GM23338 (cell line): ENCODE measurements around the gene AANAT. TPM values are rescaled to one million over a fixed set of nuclear protein-coding genes. Genes with fewer than 3 reads are reported as not detected.

Experiments used
- ATAC-seq: fragments of 200-7000 bp; cut with Tn5 transposase; 3 replicates; pipeline ENCODE4 v1.9.1; 2020
- DNase-seq: peaks from one replicate; pipeline ENCODE4 v3.0.0-alpha.2; 2015; ENCODE audit warnings: low spot score
- H2AFZ ChIP-seq: fragments of 200-600 bp; sonication (generic); 2 replicates; pipeline ENCODE4 v1.8.0; 2016; ENCODE audit warnings: antibody characterized with exemption, mild to moderate bottlenecking, moderate library complexity
- H3F3A ChIP-seq: fragments of 200-600 bp; sonication (generic); replicated peaks from 2 replicates; pipeline ENCODE4 v1.8.0; 2017; ENCODE audit warnings: antibody characterized with exemption, mixed run types, low read depth
- H3K27ac ChIP-seq: fragments of 200-600 bp; sonication (generic); 2 replicates; pipeline ENCODE4 v1.6.1; 2016; ENCODE audit warnings: low read depth
- H3K27me3 ChIP-seq: fragments of 200-600 bp; sonication (generic); 2 replicates; pipeline ENCODE4 v1.8.0; 2016; ENCODE audit warnings: mild to moderate bottlenecking, mixed run types, moderate library complexity; ENCODE audit not compliant: insufficient read depth
- H3K36me3 ChIP-seq: fragments of 200-600 bp; sonication (generic); 2 replicates; pipeline ENCODE4 v1.8.0; 2016; ENCODE audit warnings: mild to moderate bottlenecking; ENCODE audit not compliant: insufficient read depth
- H3K4me1 ChIP-seq: fragments of 200-600 bp; sonication (generic); 2 replicates; pipeline ENCODE4 v1.8.0; 2016; ENCODE audit warnings: mild to moderate bottlenecking, moderate library complexity; ENCODE audit not compliant: insufficient read depth
- H3K4me2 ChIP-seq: fragments of 200-600 bp; sonication (generic); 2 replicates; pipeline ENCODE4 v1.7.1; 2017; ENCODE audit warnings: mixed run types
- H3K4me3 ChIP-seq: fragments of 200-600 bp; sonication (generic); 2 replicates; pipeline ENCODE4 v1.6.1; 2016; ENCODE audit warnings: mixed run types
- H3K79me2 ChIP-seq: fragments of 200-600 bp; sonication (generic); replicated peaks from 2 replicates; pipeline ENCODE4 v1.8.0; 2017; ENCODE audit warnings: mild to moderate bottlenecking; ENCODE audit not compliant: insufficient read depth
- H3K9me2 ChIP-seq: fragments of 200-600 bp; sonication (generic); 2 replicates; pipeline ENCODE4 v1.8.0; 2017; ENCODE audit not compliant: insufficient read depth
- H4K20me1 ChIP-seq: fragments of 200-600 bp; sonication (generic); replicated peaks from 2 replicates; pipeline ENCODE4 v1.8.0; 2017; ENCODE audit warnings: mild to moderate bottlenecking; ENCODE audit not compliant: insufficient read depth
- H3K27ac Mint-ChIP-seq: 2 replicates; pipeline ENCODE4 v1.8.0; 2020; ENCODE audit warnings: inconsistent platforms, mild to moderate bottlenecking, moderate library complexity, mixed read lengths
- H3K27me3 Mint-ChIP-seq: 3 replicates; pipeline ENCODE4 v1.8.0; 2022; ENCODE audit warnings: low read depth, mild to moderate bottlenecking, moderate library complexity, mixed read lengths, inconsistent platforms; ENCODE audit not compliant: insufficient read depth, poor library complexity
- H3K36me3 Mint-ChIP-seq: 3 replicates; pipeline ENCODE4 v1.8.0; 2021; ENCODE audit warnings: low read depth, mild to moderate bottlenecking, inconsistent platforms, moderate library complexity, mixed read lengths
- H3K4me1 Mint-ChIP-seq: 3 replicates; pipeline ENCODE4 v1.8.0; 2020; ENCODE audit warnings: mild to moderate bottlenecking, inconsistent platforms, mixed read lengths
- H3K4me3 Mint-ChIP-seq: 3 replicates; pipeline ENCODE4 v1.8.0; 2021; ENCODE audit warnings: moderate library complexity, mild to moderate bottlenecking, inconsistent platforms, mixed read lengths
- H3K9me3 Mint-ChIP-seq: 3 replicates; pipeline ENCODE4 v1.8.0; 2020; ENCODE audit warnings: moderate library complexity, mild to moderate bottlenecking, inconsistent platforms, mixed read lengths
- CREB1 ChIP-seq: fragments of 250-450 bp; sonication (Bioruptor Pico); IDR thresholded peaks from 2 replicates; pipeline ENCODE4 v1.5.0; 2020; ENCODE audit warnings: low read depth, mild to moderate bottlenecking, moderate library complexity
- NANOG ChIP-seq: IDR thresholded peaks from 2 replicates; pipeline ENCODE4 v1.6.1; 2016; ENCODE audit warnings: antibody characterized with exemption, borderline replicate concordance
- POLR2AphosphoS5 ChIP-seq: IDR thresholded peaks from 2 replicates; pipeline ENCODE4 v1.6.1; 2016; ENCODE audit warnings: antibody characterized with exemption, low read depth
- polyA plus RNA-seq: library from polyadenylated mRNA; unstranded; fragments of >200 nt; fragmentation: Nextera tagmentation; extraction: Ambion mirVana; gene quantifications from 2 replicates; pipeline ENCODE4 v1.2.1, GENCODE V29; 2016
- total RNA-seq: library from RNA; depleted of rRNA; stranded (reverse); fragments of >200 nt; shearing (Covaris generic); gene quantifications from 2 replicates; pipeline ENCODE4 v1.2.3, GENCODE V29; 2014
- TF ChIP-seq, protein P1 (sequence below): IDR thresholded peaks from one replicate; pipeline ENCODE4 v1.6.1; 2018; ENCODE audit warnings: antibody characterized with exemption; ENCODE audit not compliant: unreplicated experiment
- TF ChIP-seq, protein P2 (sequence below): fragments of 250-450 bp; sonication (Bioruptor Pico); IDR thresholded peaks from 2 replicates; pipeline ENCODE4 v1.5.0; 2020; ENCODE audit warnings: mild to moderate bottlenecking, moderate library complexity
- TF ChIP-seq, protein P3 (sequence below), 2 experiments: fragments of 200-600 bp in 1 of 2; sonication (generic) in 1 of 2; conservative IDR thresholded peaks; 2 replicates each; pipeline versions ENCODE4 v1.5.1 to v1.6.1; 2016 to 2017; ENCODE audit warnings: antibody characterized with exemption in 2 of 2, low read depth in 2 of 2, mild to moderate bottlenecking in 2 of 2, moderate library complexity in 1 of 2

The AANAT gene
- total and polyA plus RNA-seq, 2 experiments from 2014 or later, result 0.28 to 1.0 TPM

DNA sequence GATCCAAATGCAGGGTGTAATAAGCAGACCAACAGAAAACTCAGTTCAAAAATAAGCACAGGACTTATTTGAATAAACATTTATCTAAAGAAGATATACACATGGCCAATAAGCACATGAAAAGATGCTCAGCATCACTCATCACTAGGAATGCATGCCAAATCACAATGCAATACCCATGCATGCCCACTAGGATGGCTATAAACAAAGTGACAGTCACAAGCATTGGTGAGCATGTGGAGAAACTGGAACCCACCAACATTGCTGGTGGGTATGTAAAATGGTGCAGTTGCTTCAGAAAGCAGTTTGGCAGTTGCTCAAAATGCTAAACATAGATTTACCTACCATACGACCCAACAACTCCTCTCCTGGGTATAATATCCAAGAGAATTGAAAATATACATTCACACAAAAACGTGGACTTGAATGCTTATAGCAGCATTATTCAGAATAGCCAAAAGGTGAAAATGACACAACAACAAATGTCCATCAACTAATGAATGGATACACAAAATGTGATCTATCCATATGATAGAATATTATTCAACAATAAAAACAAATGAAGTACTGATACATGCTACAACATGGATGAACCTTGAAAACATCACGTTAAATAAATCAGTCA lies 34.6 kb upstream of the AANAT start:
- H3K36me3 Mint-ChIP-seq, result peaks cover 7% of the 10 kb centered on the region; the same call in 2 of the 3 replicates
- Histone ChIP-seq H3K36me3 (no peaks in the 10 kb centered on the region), H3K4me2 (no peak overlapping the region), H3K27me3 (no peaks in the 10 kb centered on the region), H3K9me2 (no peaks in the 10 kb centered on the region), H3K79me2 (peaks cover 100% of the 10 kb centered on the region), H3K4me3 (no peak overlapping the region), H3F3A (no peaks in the 10 kb centered on the region), H2AFZ (no peak overlapping the region), H3K4me1 (peaks cover 60% of the 10 kb centered on the region), H3K27ac (no peak overlapping the region), H4K20me1 (peaks cover 57% of the 10 kb centered on the region)
- H3K4me1 Mint-ChIP-seq, result peaks cover 63% of the 10 kb centered on the region
- TF ChIP-seq, protein P1, sequence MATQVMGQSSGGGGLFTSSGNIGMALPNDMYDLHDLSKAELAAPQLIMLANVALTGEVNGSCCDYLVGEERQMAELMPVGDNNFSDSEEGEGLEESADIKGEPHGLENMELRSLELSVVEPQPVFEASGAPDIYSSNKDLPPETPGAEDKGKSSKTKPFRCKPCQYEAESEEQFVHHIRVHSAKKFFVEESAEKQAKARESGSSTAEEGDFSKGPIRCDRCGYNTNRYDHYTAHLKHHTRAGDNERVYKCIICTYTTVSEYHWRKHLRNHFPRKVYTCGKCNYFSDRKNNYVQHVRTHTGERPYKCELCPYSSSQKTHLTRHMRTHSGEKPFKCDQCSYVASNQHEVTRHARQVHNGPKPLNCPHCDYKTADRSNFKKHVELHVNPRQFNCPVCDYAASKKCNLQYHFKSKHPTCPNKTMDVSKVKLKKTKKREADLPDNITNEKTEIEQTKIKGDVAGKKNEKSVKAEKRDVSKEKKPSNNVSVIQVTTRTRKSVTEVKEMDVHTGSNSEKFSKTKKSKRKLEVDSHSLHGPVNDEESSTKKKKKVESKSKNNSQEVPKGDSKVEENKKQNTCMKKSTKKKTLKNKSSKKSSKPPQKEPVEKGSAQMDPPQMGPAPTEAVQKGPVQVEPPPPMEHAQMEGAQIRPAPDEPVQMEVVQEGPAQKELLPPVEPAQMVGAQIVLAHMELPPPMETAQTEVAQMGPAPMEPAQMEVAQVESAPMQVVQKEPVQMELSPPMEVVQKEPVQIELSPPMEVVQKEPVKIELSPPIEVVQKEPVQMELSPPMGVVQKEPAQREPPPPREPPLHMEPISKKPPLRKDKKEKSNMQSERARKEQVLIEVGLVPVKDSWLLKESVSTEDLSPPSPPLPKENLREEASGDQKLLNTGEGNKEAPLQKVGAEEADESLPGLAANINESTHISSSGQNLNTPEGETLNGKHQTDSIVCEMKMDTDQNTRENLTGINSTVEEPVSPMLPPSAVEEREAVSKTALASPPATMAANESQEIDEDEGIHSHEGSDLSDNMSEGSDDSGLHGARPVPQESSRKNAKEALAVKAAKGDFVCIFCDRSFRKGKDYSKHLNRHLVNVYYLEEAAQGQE, result no peak
- TF ChIP-seq NANOG (no peak), POLR2AphosphoS5 (no peak), CREB1 (CRISPR knock-in tag) (no peak)
- TF ChIP-seq, protein P2, sequence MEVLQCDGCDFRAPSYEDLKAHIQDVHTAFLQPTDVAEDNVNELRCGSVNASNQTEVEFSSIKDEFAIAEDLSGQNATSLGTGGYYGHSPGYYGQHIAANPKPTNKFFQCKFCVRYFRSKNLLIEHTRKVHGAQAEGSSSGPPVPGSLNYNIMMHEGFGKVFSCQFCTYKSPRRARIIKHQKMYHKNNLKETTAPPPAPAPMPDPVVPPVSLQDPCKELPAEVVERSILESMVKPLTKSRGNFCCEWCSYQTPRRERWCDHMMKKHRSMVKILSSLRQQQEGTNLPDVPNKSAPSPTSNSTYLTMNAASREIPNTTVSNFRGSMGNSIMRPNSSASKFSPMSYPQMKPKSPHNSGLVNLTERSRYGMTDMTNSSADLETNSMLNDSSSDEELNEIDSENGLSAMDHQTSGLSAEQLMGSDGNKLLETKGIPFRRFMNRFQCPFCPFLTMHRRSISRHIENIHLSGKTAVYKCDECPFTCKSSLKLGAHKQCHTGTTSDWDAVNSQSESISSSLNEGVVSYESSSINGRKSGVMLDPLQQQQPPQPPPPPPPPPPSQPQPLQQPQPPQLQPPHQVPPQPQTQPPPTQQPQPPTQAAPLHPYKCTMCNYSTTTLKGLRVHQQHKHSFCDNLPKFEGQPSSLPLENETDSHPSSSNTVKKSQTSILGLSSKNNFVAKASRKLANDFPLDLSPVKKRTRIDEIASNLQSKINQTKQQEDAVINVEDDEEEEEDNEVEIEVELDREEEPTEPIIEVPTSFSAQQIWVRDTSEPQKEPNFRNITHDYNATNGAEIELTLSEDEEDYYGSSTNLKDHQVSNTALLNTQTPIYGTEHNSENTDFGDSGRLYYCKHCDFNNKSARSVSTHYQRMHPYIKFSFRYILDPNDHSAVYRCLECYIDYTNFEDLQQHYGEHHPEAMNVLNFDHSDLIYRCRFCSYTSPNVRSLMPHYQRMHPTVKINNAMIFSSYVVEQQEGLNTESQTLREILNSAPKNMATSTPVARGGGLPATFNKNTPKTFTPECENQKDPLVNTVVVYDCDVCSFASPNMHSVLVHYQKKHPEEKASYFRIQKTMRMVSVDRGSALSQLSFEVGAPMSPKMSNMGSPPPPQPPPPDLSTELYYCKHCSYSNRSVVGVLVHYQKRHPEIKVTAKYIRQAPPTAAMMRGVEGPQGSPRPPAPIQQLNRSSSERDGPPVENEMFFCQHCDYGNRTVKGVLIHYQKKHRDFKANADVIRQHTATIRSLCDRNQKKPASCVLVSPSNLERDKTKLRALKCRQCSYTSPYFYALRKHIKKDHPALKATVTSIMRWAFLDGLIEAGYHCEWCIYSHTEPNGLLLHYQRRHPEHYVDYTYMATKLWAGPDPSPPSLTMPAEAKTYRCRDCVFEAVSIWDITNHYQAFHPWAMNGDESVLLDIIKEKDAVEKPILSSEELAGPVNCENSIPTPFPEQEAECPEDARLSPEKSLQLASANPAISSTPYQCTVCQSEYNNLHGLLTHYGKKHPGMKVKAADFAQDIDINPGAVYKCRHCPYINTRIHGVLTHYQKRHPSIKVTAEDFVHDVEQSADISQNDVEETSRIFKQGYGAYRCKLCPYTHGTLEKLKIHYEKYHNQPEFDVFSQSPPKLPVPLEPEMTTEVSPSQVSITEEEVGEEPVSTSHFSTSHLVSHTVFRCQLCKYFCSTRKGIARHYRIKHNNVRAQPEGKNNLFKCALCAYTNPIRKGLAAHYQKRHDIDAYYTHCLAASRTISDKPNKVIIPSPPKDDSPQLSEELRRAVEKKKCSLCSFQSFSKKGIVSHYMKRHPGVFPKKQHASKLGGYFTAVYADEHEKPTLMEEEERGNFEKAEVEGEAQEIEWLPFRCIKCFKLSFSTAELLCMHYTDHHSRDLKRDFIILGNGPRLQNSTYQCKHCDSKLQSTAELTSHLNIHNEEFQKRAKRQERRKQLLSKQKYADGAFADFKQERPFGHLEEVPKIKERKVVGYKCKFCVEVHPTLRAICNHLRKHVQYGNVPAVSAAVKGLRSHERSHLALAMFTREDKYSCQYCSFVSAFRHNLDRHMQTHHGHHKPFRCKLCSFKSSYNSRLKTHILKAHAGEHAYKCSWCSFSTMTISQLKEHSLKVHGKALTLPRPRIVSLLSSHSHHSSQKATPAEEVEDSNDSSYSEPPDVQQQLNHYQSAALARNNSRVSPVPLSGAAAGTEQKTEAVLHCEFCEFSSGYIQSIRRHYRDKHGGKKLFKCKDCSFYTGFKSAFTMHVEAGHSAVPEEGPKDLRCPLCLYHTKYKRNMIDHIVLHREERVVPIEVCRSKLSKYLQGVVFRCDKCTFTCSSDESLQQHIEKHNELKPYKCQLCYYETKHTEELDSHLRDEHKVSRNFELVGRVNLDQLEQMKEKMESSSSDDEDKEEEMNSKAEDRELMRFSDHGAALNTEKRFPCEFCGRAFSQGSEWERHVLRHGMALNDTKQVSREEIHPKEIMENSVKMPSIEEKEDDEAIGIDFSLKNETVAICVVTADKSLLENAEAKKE (CRISPR knock-in tag), result no peak
- TF ChIP-seq, protein P3, sequence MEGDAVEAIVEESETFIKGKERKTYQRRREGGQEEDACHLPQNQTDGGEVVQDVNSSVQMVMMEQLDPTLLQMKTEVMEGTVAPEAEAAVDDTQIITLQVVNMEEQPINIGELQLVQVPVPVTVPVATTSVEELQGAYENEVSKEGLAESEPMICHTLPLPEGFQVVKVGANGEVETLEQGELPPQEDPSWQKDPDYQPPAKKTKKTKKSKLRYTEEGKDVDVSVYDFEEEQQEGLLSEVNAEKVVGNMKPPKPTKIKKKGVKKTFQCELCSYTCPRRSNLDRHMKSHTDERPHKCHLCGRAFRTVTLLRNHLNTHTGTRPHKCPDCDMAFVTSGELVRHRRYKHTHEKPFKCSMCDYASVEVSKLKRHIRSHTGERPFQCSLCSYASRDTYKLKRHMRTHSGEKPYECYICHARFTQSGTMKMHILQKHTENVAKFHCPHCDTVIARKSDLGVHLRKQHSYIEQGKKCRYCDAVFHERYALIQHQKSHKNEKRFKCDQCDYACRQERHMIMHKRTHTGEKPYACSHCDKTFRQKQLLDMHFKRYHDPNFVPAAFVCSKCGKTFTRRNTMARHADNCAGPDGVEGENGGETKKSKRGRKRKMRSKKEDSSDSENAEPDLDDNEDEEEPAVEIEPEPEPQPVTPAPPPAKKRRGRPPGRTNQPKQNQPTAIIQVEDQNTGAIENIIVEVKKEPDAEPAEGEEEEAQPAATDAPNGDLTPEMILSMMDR (conservative IDR thresholded peaks at IDR 0.05; ENCODE audit: low read depth in 2 of 2), result peak; percentile 42 to 68
- ATAC-seq, result peak; percentile 63
- peaks cover 4% of the 10 kb centered on the region for H3K27me3 Mint-ChIP-seq
- no peaks in the 10 kb centered on the region for H3K9me3 Mint-ChIP-seq
- H3K4me3 Mint-ChIP-seq, result no peak overlapping the region; the same call in 2 of the 3 replicates
- H3K27ac Mint-ChIP-seq, result no peak overlapping the region
- peak; percentile 58 for DNase-seq
